HCT116 (cell line): ENCODE measurements around the gene AXDND1.

ENCODE experiments used
- CEBPB ChIP-seq: IDR thresholded peaks from 2 replicates; pipeline ENCODE4 v1.6.1; 2012; ENCODE audit warnings: low read depth
- EGR1 ChIP-seq: IDR thresholded peaks from 2 replicates; pipeline ENCODE4 v1.6.1; 2012; ENCODE audit warnings: low read depth
- EZH2 ChIP-seq: fragments of 200-600 bp; sonication (generic); IDR thresholded peaks from 2 replicates; pipeline ENCODE4 v1.6.1; 2017; ENCODE audit warnings: antibody characterized with exemption, mixed run types
- POLR2A ChIP-seq: IDR thresholded peaks from 2 replicates; pipeline ENCODE4 v1.7.0; 2011; ENCODE audit warnings: borderline replicate concordance; ENCODE audit not compliant: insufficient read depth, insufficient read length; ENCODE audit errors: extremely low read depth
- RAD21 ChIP-seq: IDR thresholded peaks from 2 replicates; pipeline ENCODE4 v1.6.1; 2012; ENCODE audit warnings: low read depth, mild to moderate bottlenecking
- SIN3A ChIP-seq: IDR thresholded peaks from 2 replicates; pipeline ENCODE4 v1.6.1; 2012; ENCODE audit warnings: low read depth
- SP1 ChIP-seq: IDR thresholded peaks from 2 replicates; pipeline ENCODE4 v1.6.1; 2012; ENCODE audit warnings: low read depth
- ZFX ChIP-seq: fragments of 450-650 bp; IDR thresholded peaks from 2 replicates; pipeline ENCODE4 v1.6.1; 2017
- ZNF274 ChIP-seq: fragments of 200-500 bp; sonication (Bioruptor generic); IDR thresholded peaks from 2 replicates; pipeline ENCODE4 v1.6.1; 2014; ENCODE audit warnings: mild to moderate bottlenecking, low read depth, low read length, inconsistent platforms
- TF ChIP-seq, protein P1 (sequence below): IDR thresholded peaks from 2 replicates; pipeline ENCODE4 v1.6.1; 2012
- TF ChIP-seq, protein P2 (sequence below), 3 experiments: fragments of 200-600 bp in 1 of 3; sonication (generic) in 1 of 3; IDR thresholded peaks in 2 of 3; conservative IDR thresholded peaks in 1 of 3; 2 replicates each; pipeline ENCODE4 v1.5.1; 2012 to 2017; ENCODE audit warnings: low read depth in 2 of 3, low read length in 2 of 3, antibody characterized with exemption in 1 of 3, borderline replicate concordance in 1 of 3, control low read depth in 1 of 3, mild to moderate bottlenecking in 1 of 3, mixed read lengths in 1 of 3, mixed run types in 1 of 3, moderate library complexity in 1 of 3; ENCODE audit not compliant: insufficient read depth in 1 of 3
- TF ChIP-seq, protein P3 (sequence below): IDR thresholded peaks from 2 replicates; pipeline ENCODE4 v1.6.1; 2011; ENCODE audit warnings: mild to moderate bottlenecking, low read length, moderate library complexity; ENCODE audit not compliant: insufficient replicate concordance; ENCODE audit errors: extremely low read depth
- TF ChIP-seq, protein P4 (sequence below): IDR thresholded peaks from 2 replicates; pipeline ENCODE4 v1.6.1; 2012; ENCODE audit warnings: low read depth

DNA sequence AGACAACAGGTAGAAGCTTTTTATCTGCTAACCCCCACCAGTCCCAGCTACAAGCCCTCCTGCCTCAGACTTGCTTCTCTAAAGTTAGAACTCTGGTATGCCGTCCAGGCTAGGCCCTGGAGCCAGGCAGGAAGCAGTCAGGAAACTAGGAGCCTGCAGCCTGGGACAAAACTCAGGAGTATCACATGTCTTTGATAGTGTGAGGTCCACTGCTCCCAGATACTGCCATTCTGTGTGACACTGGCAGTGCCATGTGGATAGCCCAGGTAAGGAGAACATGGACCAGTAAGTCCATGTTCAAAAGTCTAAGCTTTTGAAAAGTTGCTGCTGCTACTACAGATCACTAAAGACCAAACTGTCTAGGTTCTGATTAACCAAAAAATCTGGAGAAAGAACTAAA is 164.6 kb downstream of the AXDND1 start:
- TF ChIP-seq, protein P1, sequence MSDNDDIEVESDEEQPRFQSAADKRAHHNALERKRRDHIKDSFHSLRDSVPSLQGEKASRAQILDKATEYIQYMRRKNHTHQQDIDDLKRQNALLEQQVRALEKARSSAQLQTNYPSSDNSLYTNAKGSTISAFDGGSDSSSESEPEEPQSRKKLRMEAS: no peak
- TF ChIP-seq, protein P2, sequence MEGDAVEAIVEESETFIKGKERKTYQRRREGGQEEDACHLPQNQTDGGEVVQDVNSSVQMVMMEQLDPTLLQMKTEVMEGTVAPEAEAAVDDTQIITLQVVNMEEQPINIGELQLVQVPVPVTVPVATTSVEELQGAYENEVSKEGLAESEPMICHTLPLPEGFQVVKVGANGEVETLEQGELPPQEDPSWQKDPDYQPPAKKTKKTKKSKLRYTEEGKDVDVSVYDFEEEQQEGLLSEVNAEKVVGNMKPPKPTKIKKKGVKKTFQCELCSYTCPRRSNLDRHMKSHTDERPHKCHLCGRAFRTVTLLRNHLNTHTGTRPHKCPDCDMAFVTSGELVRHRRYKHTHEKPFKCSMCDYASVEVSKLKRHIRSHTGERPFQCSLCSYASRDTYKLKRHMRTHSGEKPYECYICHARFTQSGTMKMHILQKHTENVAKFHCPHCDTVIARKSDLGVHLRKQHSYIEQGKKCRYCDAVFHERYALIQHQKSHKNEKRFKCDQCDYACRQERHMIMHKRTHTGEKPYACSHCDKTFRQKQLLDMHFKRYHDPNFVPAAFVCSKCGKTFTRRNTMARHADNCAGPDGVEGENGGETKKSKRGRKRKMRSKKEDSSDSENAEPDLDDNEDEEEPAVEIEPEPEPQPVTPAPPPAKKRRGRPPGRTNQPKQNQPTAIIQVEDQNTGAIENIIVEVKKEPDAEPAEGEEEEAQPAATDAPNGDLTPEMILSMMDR (IDR thresholded peaks at IDR 0.05 in 2 of 3, conservative IDR thresholded peaks at IDR 0.05 in 1 of 3; ENCODE audit: borderline replicate concordance in 1 of 3, insufficient read depth in 1 of 3, low read depth in 2 of 3, low read length in 2 of 3): no peak
- TF ChIP-seq POLR2A: no peak
- no peak for TF ChIP-seq EZH2
- no peak for TF ChIP-seq RAD21
- TF ChIP-seq, protein P3, sequence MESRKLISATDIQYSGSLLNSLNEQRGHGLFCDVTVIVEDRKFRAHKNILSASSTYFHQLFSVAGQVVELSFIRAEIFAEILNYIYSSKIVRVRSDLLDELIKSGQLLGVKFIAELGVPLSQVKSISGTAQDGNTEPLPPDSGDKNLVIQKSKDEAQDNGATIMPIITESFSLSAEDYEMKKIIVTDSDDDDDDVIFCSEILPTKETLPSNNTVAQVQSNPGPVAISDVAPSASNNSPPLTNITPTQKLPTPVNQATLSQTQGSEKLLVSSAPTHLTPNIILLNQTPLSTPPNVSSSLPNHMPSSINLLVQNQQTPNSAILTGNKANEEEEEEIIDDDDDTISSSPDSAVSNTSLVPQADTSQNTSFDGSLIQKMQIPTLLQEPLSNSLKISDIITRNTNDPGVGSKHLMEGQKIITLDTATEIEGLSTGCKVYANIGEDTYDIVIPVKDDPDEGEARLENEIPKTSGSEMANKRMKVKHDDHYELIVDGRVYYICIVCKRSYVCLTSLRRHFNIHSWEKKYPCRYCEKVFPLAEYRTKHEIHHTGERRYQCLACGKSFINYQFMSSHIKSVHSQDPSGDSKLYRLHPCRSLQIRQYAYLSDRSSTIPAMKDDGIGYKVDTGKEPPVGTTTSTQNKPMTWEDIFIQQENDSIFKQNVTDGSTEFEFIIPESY: no peak
- TF ChIP-seq SP1: no peak
- no peak for TF ChIP-seq CEBPB
- no peak for TF ChIP-seq SIN3A
- TF ChIP-seq ZNF274: no peak
- no peak for TF ChIP-seq EGR1
- TF ChIP-seq, protein P4, sequence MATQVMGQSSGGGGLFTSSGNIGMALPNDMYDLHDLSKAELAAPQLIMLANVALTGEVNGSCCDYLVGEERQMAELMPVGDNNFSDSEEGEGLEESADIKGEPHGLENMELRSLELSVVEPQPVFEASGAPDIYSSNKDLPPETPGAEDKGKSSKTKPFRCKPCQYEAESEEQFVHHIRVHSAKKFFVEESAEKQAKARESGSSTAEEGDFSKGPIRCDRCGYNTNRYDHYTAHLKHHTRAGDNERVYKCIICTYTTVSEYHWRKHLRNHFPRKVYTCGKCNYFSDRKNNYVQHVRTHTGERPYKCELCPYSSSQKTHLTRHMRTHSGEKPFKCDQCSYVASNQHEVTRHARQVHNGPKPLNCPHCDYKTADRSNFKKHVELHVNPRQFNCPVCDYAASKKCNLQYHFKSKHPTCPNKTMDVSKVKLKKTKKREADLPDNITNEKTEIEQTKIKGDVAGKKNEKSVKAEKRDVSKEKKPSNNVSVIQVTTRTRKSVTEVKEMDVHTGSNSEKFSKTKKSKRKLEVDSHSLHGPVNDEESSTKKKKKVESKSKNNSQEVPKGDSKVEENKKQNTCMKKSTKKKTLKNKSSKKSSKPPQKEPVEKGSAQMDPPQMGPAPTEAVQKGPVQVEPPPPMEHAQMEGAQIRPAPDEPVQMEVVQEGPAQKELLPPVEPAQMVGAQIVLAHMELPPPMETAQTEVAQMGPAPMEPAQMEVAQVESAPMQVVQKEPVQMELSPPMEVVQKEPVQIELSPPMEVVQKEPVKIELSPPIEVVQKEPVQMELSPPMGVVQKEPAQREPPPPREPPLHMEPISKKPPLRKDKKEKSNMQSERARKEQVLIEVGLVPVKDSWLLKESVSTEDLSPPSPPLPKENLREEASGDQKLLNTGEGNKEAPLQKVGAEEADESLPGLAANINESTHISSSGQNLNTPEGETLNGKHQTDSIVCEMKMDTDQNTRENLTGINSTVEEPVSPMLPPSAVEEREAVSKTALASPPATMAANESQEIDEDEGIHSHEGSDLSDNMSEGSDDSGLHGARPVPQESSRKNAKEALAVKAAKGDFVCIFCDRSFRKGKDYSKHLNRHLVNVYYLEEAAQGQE: no peak
- no peak for TF ChIP-seq ZFX
